ENCODE results near the gene PFDN6. TPM values are rescaled to one million over a fixed set of nuclear protein-coding genes. Genes with fewer than 3 reads are reported as not detected.

PFDN6 gene
- total RNA-seq, 1 experiment from 2014 or later = 153 TPM

GRCh38 chr6:33248932-33249731 is 40.3 kb upstream of the PFDN6 start:
- Histone ChIP-seq H3K4me2 (ENCODE audit: low read length) (peak overlapping the region; percentile 89), H3K27ac (ENCODE audit: low read length) (peak overlapping the region; percentile 72), H3K9me2 (replicated peaks; ENCODE audit: low read length) (no peaks in the 10 kb centered on the region), H3K4me1 (ENCODE audit: insufficient read depth, low read length) (peaks cover 30% of the 10 kb centered on the region), H3K4me3 (ENCODE audit: low read length) (peak overlapping the region; percentile 70), H3K36me3 (ENCODE audit: low read depth, low read length) (no peaks in the 10 kb centered on the region), H3F3A (ENCODE audit: low read length, unreplicated experiment) (peaks cover 7% of the 10 kb centered on the region), H4K20me1 (ENCODE audit: low read length) (no peaks in the 10 kb centered on the region), H3K79me2 (ENCODE audit: low read length) (no peaks in the 10 kb centered on the region), H3K9ac (ENCODE audit: low read length) (peak overlapping the region; percentile 69), H3K27me3 (ENCODE audit: low read length) (no peaks in the 10 kb centered on the region), H3K9me3 (ENCODE audit: low read length) (no peaks in the 10 kb centered on the region), H2AFZ (ENCODE audit: low read length) (peak overlapping the region; percentile 81)
- intact Hi-C loops (cut with micrococcal nuclease) = loop anchor here (1.0 to 2.0 kb wide), 5 partner anchors 42 to 235 kb away; no protein-coding TSS in a partner anchor
- BruUV-seq (replicated peaks) = no TSS peak
- ChIA-PET CTCF (interaction anchor here (0.6 to 2.0 kb wide), 5 partner anchors 11 to 124 kb away, joined by 3 to 8 read pairs (median 5); no protein-coding TSS in a partner anchor), POLR2A (ENCODE audit: unreplicated experiment) (interaction anchor here (0.5 to 0.6 kb wide), 6 partner anchors 12 to 1119 kb away, joined by 3 to 7 read pairs (median 4); partner anchors contain the start of genes FKBPL and HSD17B8)
- ATAC-seq (peak; percentile 83), DNase-seq (peak; percentile 98)
- TF ChIP-seq CTCF (conservative IDR thresholded peaks at IDR 0.05; ENCODE audit: low read depth, low read length) (0 out of 2 replicates have a peak, but pooled peaks have one; percentile 15), EZH2 (IDR thresholded peaks at IDR 0.05; ENCODE audit: low read length, unreplicated experiment) (no peak), EZH2phosphoT487 (IDR thresholded peaks at IDR 0.05; ENCODE audit: borderline replicate concordance, low read length) (no peak)

DNA sequence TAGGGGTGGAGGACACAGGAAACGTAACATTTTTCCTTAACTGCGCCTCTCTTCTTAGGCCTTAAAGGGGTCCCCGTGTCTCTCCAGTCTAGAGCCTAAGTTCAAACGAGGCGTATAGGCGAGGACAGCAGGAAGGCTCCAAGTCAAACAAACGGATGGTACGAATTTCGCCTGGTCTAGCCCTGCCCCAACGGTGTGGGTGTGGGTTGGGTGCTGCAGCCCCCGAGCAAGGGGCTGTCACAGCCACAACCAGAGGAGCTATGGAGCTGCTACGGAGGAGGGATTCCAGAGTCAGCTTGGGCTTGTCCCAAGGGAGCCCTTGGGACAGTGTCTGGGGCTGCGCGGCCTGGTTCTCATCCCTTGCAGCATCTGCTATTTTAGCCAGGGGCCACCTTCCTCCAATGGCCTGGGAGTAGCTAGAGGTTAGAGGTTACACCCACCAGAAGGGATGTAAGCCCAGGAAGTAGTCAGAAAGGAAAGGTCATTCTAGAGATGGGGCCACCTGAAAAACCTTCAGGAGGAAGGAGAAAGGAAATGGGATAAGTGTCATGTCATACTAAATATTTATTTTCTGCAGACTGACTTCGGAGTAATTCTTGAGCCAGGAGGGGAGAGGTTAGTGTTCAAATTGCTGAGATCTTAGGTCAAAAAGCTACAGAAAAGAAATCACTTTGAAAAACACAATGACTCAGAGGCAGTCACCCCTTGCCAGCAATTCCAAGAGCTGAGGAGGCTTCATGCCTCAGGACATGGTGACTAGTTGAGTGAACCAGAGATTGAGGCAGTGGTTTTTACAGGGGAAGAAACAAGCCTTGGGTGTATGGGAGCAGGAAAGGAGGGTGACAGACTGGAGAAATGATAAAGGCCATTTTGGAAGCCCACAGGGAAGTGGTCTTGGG is 39.4 kb upstream of the PFDN6 start:
- intact Hi-C loops (cut with micrococcal nuclease) = loop anchor here (1.0 to 2.0 kb wide), 4 partner anchors 43 to 127 kb away; partner anchors contain the start of gene RGL2

More for the DNA sequence above, 39.4 kb upstream of the PFDN6 start:
- Histone ChIP-seq H3K4me2 (ENCODE audit: low read length) (peak overlapping the region; percentile 89), H3K79me2 (ENCODE audit: low read length) (no peaks in the 10 kb centered on the region), H4K20me1 (ENCODE audit: low read length) (no peaks in the 10 kb centered on the region), H3K9me2 (replicated peaks; ENCODE audit: low read length) (no peaks in the 10 kb centered on the region), H3F3A (ENCODE audit: low read length, unreplicated experiment) (peaks cover 7% of the 10 kb centered on the region), H3K4me3 (ENCODE audit: low read length) (peak overlapping the region; percentile 70), H3K27me3 (ENCODE audit: low read length) (no peaks in the 10 kb centered on the region), H3K9ac (ENCODE audit: low read length) (peak overlapping the region; percentile 69), H3K27ac (ENCODE audit: low read length) (peak overlapping the region; percentile 72), H3K9me3 (ENCODE audit: low read length) (no peaks in the 10 kb centered on the region), H3K4me1 (ENCODE audit: insufficient read depth, low read length) (peaks cover 30% of the 10 kb centered on the region), H3K36me3 (ENCODE audit: low read depth, low read length) (no peaks in the 10 kb centered on the region), H2AFZ (ENCODE audit: low read length) (peak overlapping the region; percentile 81)
- ATAC-seq (peak; percentile 34), DNase-seq (peak; percentile 93)
- CTCF ChIA-PET = interaction anchor here (0.5 to 2.0 kb wide), 4 partner anchors 10 to 100 kb away, joined by 3 to 8 read pairs (median 5); no protein-coding TSS in a partner anchor
- TF ChIP-seq EZH2 (IDR thresholded peaks at IDR 0.05; ENCODE audit: low read length, unreplicated experiment) = no peak
- TF ChIP-seq CTCF (conservative IDR thresholded peaks at IDR 0.05; ENCODE audit: low read depth, low read length) = no peak
- TF ChIP-seq EZH2phosphoT487 (IDR thresholded peaks at IDR 0.05; ENCODE audit: borderline replicate concordance, low read length) = no peak
- BruUV-seq (replicated peaks) = TSS peak; percentile 93
- POLR2A ChIA-PET (ENCODE audit: unreplicated experiment) = interaction anchor here (0.5 to 1.0 kb wide), 5 partner anchors 11 to 1120 kb away, joined by 3 to 7 read pairs (median 4); partner anchors contain the start of gene FKBPL
